RWPE1 (cell line): ENCODE measurements around the gene USE1.
A peak's percentile ranks its signal among the peaks of the same experiment; 100 is the strongest.

Experiments
- CTCF ChIA-PET: fragments of 350-600 bp; sonication (Branson Sonifier 250); formaldehyde crosslinking; extraction: SDS; loops from one replicate; lab custom pipeline; 2021; lab: Yijun Ruan, JAX
- POLR2A ChIA-PET: fragments of 400-600 bp; formaldehyde crosslinking; extraction: SDS; loops from one replicate; lab custom pipeline; 2020; ENCODE audit warnings: antibody characterized with exemption; ENCODE audit not compliant: low non-redundant PET; lab: Yijun Ruan, JAX
- DNase-seq: peaks from one replicate; pipeline ENCODE4 v3.0.0; 2012; ENCODE audit warnings: low spot score
- H3K27ac ChIP-seq: fragments of 450-650 bp; 2 replicates; pipeline ENCODE4 v1.5.1; 2017
- CTCF ChIP-seq: fragments of 450-650 bp; conservative IDR thresholded peaks from 2 replicates; pipeline ENCODE4 v1.5.1; 2017; ENCODE audit warnings: low read depth, mild to moderate bottlenecking

USE1 gene

GRCh38 chr19:17244618-17245534, 29.7 kb downstream of the USE1 start:
- TF ChIP-seq CTCF, result no peak

GRCh38 chr19:17245535-17245984, 30.4 kb downstream of the USE1 start, which contains the start of gene NR2F6:
TSS of gene NR2F6 (minus strand) at chr19:17245919. CDS start at chr19:17245220, 699 bp downstream.
- no peak for DNase-seq
- ChIA-PET CTCF (no interaction called here), POLR2A (no interaction called here)
- TF ChIP-seq CTCF, result no peak
- peak within 1 kb of the TSS; percentile 89 for H3K27ac ChIP-seq

More at GRCh38 chr19:17244618-17245534, 29.7 kb downstream of the USE1 start:
- peak overlapping the region; percentile 89 for H3K27ac ChIP-seq
- DNase-seq, result no peak
- ChIA-PET CTCF (no interaction called here), POLR2A (interaction anchor here (1.1 kb wide), 1 partner anchor 9 kb away, joined by 3 read pairs; no protein-coding TSS in a partner anchor)

GRCh38 chr19:17246681-17247425, 31.7 kb downstream of the USE1 start:
- peak overlapping the region; percentile 89 for H3K27ac ChIP-seq
- TF ChIP-seq CTCF, result no peak
- POLR2A ChIA-PET, result no interaction called here
- CTCF ChIA-PET, result no interaction called here
- DNase-seq, result no peak

GRCh38 chr19:17248011-17248776, 33.0 kb downstream of the USE1 start:
- H3K27ac ChIP-seq, result peak overlapping the region; percentile 89
- DNase-seq, result peak; percentile 67
- ChIA-PET POLR2A (no interaction called here), CTCF (interaction anchor here (0.6 to 0.8 kb wide), 4 partner anchors 11 to 138 kb away, joined by 3 to 5 read pairs (median 3); no protein-coding TSS in a partner anchor)
- TF ChIP-seq CTCF, result no peak

- H3K27ac ChIP-seq, result peak overlapping the region; percentile 89
- ChIA-PET POLR2A (interaction anchor here (0.6 kb wide), 1 partner anchor 170 kb away, joined by 3 read pairs; the partner anchor contains the start of gene MVB12A), CTCF (interaction anchor here (0.6 to 0.7 kb wide), 2 partner anchors 47 to 179 kb away, joined by 3 read pairs; no protein-coding TSS in a partner anchor)
- DNase-seq, result no peak
- no peak for TF ChIP-seq CTCF
These were observed 34.9 kb downstream of the USE1 start for GRCh38 chr19:17249887-17250548.
